HepG2 (cell line): ENCODE results near the gene RPL34. TPM values are rescaled to one million over a fixed set of nuclear protein-coding genes. Genes with fewer than 3 reads are reported as not detected.
A peak's percentile ranks its signal among the peaks of the same experiment; 100 is the strongest.

Experiments
- ARID5B ChIP-seq: IDR thresholded peaks from 2 replicates; pipeline ENCODE4 v1.4.0; 2020; ENCODE audit warnings: mild to moderate bottlenecking, missing genetic modification reagents
- FOXA1 ChIP-seq, 2 experiments: fragments of 450-650 bp in 1 of 2; sonication (generic) in 1 of 2; formaldehyde crosslinking in 1 of 2; IDR thresholded peaks; 2 replicates each; pipeline versions ENCODE4 v1.4.0 to v1.6.1; 2016 to 2020; ENCODE audit warnings: missing genetic modification reagents in 1 of 2
- GATA4 ChIP-seq: sonication (generic); IDR thresholded peaks from 2 replicates; pipeline ENCODE4 v1.6.1; 2016; ENCODE audit warnings: antibody characterized with exemption, low read depth, borderline replicate concordance
- HOXD1 ChIP-seq: sonication (generic); formaldehyde crosslinking; IDR thresholded peaks from 2 replicates; pipeline ENCODE4 v1.5.0; 2020; ENCODE audit warnings: missing genetic modification reagents
- NR1H2 ChIP-seq: sonication (generic); formaldehyde crosslinking; IDR thresholded peaks from 2 replicates; pipeline ENCODE4 v1.8.1; 2022; ENCODE audit warnings: low read depth, missing genetic modification reagents, borderline replicate concordance
- PREB ChIP-seq: sonication (generic); formaldehyde crosslinking; IDR thresholded peaks from 2 replicates; pipeline ENCODE4 v1.4.0; 2020; ENCODE audit warnings: missing genetic modification reagents
- RBM22 ChIP-seq: fragments of 200-400 bp; formaldehyde crosslinking; optimal IDR thresholded peaks from 2 replicates; pipeline ENCODE3; 2017; ENCODE audit warnings: mild to moderate bottlenecking, low read length, moderate library complexity
- REXO4 ChIP-seq: sonication (generic); formaldehyde crosslinking; IDR thresholded peaks from 2 replicates; pipeline ENCODE4 v1.8.0; 2022; ENCODE audit warnings: missing genetic modification reagents, mild to moderate bottlenecking, borderline replicate concordance
- TCF7 ChIP-seq: sonication (generic); IDR thresholded peaks from 2 replicates; pipeline ENCODE4 v1.6.1; 2016; ENCODE audit warnings: antibody characterized with exemption, low read depth
- ZEB1 ChIP-seq: IDR thresholded peaks from 2 replicates; pipeline ENCODE4 v1.6.1; 2012; ENCODE audit warnings: mild to moderate bottlenecking, low read depth, inconsistent platforms; ENCODE audit not compliant: insufficient replicate concordance
- ZMYM2 ChIP-seq: sonication (generic); formaldehyde crosslinking; IDR thresholded peaks from 2 replicates; pipeline ENCODE4 v1.8.0; 2022; ENCODE audit warnings: mild to moderate bottlenecking, missing genetic modification reagents
- ZNF574 ChIP-seq: sonication (generic); formaldehyde crosslinking; IDR thresholded peaks from 2 replicates; pipeline ENCODE4 v1.4.0; 2020; ENCODE audit warnings: missing genetic modification reagents
- ZNF687 ChIP-seq: sonication (generic); formaldehyde crosslinking; IDR thresholded peaks from 2 replicates; pipeline ENCODE4 v1.5.1; 2020; ENCODE audit warnings: mild to moderate bottlenecking, missing genetic modification reagents, moderate library complexity
- ZNF816 ChIP-seq: sonication (generic); formaldehyde crosslinking; IDR thresholded peaks from 2 replicates; pipeline ENCODE4 v1.8.0; 2022; ENCODE audit warnings: missing genetic modification reagents, mild to moderate bottlenecking, borderline replicate concordance
- ZNF878 ChIP-seq: sonication (generic); formaldehyde crosslinking; IDR thresholded peaks from 2 replicates; pipeline ENCODE4 v1.8.1; 2023; ENCODE audit warnings: mild to moderate bottlenecking, missing genetic modification reagents, moderate library complexity
- polyA plus RNA-seq, 8 experiments: library from polyadenylated mRNA; depleted of rRNA in 3 of 8; stranded (reverse) in 7 of 8; unstranded in 1 of 8; fragments of >200 nt; fragmentation: Illumina TruSeq in 4 of 8; extraction: Trizol in 4 of 8; gene quantifications; 2 replicates each; pipeline versions ENCODE4 v1.2.1 to v1.2.3, GENCODE V29; 2011 to 2016; ENCODE audit warnings: low read depth in 4 of 8, missing spikeins in 1 of 8, mixed read lengths in 1 of 8; ENCODE audit not compliant: insufficient read depth in 1 of 8
- total RNA-seq, 5 experiments: library from RNA; depleted of rRNA; stranded (reverse); fragments of >200 nt; fragmentation: Illumina TruSeq; extraction: Trizol; gene quantifications; 2 replicates each; pipeline ENCODE4 v1.2.3, GENCODE V29; 2016; ENCODE audit warnings: low read depth in 1 of 5

The RPL34 gene
- total and polyA plus RNA-seq, 2 of the 13 experiments (the other 11 are each of a cell fraction or from before 2014, with no cell fraction given): 2,235 to 3,985 TPM

GRCh38 chr4:108592674-108592986 is 27.7 kb upstream of the RPL34 start (continued):
- TF ChIP-seq PREB (CRISPR knock-in tag) (no peak), ARID5B (peak; percentile 80), ZEB1 (no peak), ZNF687 (CRISPR knock-in tag) (no peak), NR1H2 (no peak), REXO4 (CRISPR knock-in tag) (no peak), ZNF878 (CRISPR knock-in tag) (peak; percentile 74; the same call in 1 of the 2 replicates), RBM22 (no peak), FOXA1 (IDR thresholded peaks at IDR 0.05) (peak; percentile 76), FOXA1 (CRISPR knock-in tag; IDR thresholded peaks at IDR 0.05) (peak; percentile 87), TCF7 (peak; percentile 70), GATA4 (no peak), ZMYM2 (CRISPR knock-in tag) (peak; percentile 92), ZNF574 (no peak), HOXD1 (CRISPR knock-in tag) (no peak), ZNF816 (CRISPR knock-in tag) (no peak)
